GM18498 (cell line): ENCODE measurements around the gene PTPRF.

Source experiments
- ATAC-seq: cut with Tn5 transposase; IDR thresholded peaks from one replicate; pipeline ENCODE4 v1.9.1; 2021; ENCODE audit warnings: mild to moderate bottlenecking, moderate library complexity; ENCODE audit not compliant: unreplicated experiment

The PTPRF gene

DNA sequence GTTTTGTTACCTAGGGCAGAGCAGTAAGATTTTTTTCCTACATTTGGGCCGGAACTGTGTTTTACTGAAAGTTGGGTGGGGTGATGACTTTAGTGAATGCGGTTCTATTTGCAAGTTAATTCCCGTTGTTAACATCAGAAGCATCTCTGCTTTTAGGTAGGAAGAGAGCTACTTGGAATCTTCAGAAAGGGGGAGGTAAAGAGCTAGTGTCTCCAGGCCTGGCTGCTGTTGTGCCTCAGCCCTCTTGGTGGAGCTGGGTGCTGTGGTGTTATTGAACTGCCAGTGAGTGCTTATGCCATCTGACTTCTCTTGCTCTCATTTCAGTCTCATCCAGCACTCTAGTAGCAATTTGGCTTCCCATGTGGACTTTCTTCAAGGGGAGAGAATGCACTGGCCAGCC, 122.7 kb downstream of the PTPRF start:
- no peak for ATAC-seq

DNA sequence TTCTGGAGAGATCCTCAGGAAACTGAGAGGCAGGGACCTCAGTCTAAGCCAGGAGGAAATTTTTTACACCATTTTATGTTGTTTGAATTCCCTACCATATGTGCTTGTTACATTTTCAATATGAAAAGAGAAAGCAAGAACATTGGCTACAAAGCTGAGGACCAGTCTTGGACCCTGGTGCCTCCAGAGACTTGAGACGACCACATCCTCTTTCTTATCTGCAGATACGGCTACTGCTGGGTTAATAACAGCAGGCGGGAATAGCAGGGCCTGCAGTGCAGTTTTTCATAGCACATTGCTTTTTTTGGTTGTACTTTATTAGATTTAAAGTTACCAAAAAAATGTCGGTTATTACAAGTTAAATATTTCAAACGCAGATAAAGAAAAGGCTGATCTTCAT, 123.2 kb downstream of the PTPRF start:
- ATAC-seq = no peak

DNA sequence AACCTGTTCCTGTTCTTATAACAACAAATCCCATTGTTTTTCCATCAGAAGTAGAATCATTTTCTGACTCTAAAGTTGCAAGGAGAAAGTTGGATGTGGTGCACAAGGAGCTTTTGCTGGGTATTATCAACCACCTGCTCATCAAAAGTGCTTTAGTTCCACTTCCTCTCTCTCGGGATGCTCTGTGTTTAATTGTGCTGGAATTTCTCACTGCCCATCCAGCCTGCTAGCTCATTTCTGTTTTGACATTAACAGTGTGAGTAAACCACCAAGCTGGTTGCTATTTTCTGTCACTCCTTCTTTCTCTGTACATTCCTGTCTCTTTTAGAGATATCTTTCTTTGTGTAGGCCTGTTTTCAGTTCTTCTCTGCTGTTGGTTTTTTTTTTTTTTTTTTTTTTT, 125.3 kb downstream of the PTPRF start:
- ATAC-seq = no peak

DNA sequence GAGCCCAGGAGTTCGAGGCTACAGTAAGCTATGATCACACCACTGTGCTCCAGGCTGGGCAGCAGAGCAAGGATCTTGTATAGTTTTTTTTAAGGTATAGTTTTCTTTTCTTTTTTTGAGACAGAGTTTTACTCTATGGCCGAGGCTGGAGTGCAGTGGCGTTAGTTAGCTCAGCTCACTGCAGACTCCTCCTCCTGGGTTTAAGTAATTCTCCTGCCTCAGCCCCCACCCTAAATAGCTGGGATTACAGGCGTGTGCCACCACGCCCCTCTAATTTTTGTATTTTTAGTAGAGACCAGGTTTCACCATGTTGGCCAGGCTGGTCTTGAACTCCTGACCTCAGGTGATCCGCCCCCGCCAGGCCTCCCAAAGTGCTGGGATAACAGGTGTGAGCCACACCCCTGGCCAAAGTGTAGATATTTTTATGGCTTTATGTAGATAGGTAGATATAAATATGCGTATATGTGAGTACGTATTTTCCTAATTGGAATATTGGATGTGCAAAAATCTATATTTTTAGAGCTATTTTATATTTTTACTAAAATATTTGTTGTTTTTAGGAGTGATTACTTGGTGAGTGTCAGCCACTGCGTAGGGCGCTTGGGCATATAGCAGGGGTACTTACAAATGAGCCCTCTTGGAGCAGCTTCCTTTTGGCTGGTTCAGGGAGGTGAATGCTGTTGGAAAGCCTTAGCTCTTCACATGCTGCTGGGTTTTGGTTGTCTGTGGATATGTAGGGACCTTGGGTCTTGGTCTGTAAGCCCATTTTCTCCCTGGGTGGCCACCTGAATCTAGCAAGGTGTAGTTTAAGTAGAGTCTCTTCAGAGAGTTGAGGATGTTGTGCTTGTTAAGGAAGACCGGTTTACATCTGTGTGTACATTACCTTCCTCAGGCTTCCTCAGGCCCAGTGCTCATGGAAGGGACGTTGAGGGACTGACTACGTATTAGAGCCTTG, 128.8 kb downstream of the PTPRF start:
- no peak for ATAC-seq

DNA sequence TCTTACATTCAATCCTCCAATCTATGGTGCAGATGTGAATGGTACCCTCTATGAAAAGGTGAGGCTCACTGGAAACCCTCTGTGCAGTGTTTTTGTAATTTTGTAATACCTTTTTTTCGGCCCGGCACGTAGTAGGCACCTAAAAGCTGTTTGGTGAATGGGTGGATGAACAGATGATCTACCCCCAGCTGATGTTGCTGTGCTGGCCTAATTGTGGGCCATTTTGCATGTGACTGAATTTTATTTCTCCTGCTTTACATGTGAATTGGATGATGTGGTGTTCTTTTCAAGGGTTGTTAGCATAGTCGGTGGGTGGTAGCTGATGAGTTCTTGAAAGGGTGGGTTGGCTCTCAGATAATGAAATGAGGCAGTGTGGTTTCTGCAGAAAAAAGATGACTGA, 129.7 kb downstream of the PTPRF start:
- ATAC-seq = no peak

DNA sequence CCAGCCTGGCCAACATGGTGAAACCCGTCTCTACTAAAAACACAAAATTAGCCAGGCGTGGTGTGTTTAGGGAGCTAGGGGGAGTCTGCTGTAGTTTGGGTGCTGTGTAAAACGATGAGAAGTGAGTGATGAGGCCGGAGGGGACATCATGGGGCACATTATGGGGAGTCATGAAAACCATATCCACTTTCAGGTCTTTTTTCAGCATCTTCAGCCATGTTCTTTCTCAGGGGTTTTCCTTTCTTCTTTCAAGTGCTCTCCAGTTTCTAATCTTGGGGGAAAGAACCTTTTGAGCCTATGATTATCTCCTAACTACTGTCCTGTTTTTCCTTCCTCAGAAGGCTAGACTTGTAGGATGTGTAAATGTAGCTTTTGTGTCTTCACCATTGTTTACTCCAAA, 133.7 kb downstream of the PTPRF start:
- no peak for ATAC-seq

DNA sequence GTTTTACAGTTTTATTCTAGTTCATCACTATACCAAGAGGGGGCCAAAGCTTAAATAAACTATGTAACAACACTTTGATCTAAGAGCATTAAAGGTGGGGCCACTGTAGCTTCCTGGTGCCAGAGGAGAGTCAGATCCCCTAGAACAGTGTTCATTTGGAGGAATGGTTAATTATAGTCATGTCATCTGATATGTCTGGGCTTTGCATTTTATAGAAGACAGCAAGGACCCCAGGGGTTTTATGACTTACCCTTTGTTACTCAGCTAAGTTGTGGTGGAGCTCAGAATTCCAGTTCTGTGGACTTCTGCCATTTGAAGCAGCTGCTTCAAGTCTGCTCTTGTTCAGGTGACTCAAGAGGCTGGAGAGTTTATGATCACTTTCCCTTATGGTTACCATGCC, 135.9 kb downstream of the PTPRF start:
- no peak for ATAC-seq

DNA sequence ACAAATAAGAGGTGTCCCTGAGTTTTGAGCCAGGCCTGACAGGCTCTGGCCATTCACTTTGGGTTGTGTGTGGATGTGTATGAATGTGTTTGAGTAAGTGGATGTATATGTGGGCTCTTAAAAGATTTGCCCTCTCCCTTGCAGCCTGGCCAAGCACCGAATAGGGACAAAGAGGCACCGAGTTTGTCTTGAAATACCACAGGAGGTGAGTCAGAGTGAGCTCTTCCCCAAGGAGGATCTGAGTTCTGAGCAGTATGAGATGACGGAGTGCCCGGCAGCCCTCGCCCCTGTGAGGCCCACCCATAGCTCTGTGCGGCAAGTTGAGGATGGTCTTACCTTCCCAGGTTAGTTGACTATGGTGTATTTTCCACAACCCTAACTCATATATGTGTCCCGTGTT, 138.3 kb downstream of the PTPRF start:
- no peak for ATAC-seq

DNA sequence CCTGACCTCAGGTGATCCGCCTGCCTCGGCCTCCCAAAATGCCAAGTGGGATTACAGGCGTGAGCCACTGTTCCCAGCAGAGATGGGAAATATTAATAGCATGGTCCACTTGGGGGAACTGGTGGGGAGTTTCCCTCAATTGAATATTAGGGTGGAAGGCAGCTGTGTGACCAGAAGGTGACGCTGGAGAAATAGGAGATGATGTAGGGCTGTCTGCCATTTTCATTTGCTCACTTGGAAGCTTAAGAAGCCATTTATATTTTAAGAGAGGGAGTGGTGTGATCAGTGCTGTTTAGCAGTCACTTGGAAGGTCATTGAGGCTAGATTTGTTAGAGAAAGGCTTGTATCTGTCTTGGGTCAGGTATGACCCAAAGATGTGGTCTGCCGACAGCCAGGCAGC, 139.2 kb downstream of the PTPRF start:
- no peak for ATAC-seq

DNA sequence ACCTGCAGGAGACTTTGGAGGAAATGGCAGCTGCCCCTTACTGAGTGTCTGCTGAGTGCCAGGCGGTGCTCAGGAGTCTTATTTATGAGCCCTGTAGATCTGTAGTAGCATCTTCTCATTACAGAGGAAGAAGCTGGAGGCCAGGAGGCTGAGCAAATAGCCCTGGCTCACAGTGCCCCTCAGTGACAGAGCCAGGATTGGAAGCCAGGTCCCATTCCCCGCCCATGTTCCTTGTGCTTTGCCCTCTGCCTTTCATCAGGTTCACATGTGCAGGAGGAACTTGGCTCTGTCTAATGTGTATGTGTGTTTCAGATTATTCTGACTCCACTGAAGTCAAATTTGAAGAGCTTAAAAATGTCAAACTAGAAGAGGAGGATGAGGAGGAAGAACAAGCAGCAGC, 140.5 kb downstream of the PTPRF start:
- ATAC-seq = no peak

DNA sequence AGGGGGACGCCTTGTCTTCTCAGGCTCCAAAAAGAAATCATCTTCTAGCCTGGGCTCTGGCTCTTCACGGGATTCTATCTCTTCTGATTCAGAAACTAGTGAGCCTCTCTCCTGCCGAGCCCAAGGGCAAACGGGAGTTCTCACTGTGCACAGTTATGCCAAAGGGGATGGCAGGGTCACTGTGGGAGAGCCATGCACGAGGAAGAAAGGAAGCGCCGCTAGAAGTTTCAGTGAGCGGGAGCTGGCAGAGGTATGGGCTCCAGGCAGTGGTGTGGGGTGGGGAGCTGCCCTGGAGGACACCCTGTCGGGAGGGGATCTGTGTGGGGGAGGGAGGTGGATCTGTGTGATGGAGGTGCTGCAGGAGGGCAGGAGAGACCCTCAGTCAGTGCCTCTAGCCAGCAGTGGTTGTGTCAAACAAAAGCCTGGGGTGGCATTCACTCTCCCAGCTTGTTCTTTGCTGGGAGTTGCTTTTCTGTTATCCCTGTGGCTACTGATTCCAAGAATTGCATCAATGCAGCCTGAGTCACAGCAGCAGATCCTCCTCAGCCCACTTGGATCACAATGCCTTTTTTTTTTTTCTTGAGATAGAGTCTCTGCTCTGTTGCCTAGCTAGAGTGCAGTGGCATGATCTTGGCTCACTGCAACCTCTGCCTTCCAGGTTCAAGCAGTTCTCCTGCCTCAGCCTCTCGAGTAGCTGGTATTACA, 141.1 kb downstream of the PTPRF start:
- no peak for ATAC-seq

DNA sequence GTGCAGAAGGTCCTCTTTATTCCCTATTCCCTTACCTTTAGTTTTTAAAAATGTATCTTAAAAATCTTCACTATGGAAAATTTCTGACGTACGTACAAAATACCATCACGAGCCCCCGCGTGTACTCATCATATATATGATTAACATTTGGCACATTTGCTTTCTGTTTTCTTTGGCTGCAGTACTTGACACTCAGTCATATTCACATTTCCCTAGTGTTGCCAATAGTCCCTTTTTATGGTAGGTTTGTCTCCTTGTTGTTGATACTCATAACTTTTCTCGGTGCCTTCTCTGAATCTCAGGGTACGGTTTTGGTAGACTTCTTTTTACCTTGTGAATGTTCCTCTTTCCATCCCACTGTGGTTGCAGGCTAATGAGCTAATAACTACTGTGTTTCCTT, 142.6 kb downstream of the PTPRF start:
- ATAC-seq = no peak
